Rectal smooth muscle tissue (tissue), 1 donor: ENCODE results near the gene SLMAP.

Experiments
- H3K27ac ChIP-seq: one replicate; pipeline ENCODE4 v1.7.0; 2013; ENCODE audit warnings: low read depth, low read length, inconsistent platforms
- H3K27me3 ChIP-seq: one replicate; pipeline ENCODE4 v1.7.0; 2013; ENCODE audit warnings: low read length; ENCODE audit not compliant: control insufficient read depth, insufficient read depth
- H3K36me3 ChIP-seq: one replicate; pipeline ENCODE4 v1.7.0; 2013; ENCODE audit warnings: low read length; ENCODE audit not compliant: control insufficient read depth, insufficient read depth
- H3K4me1 ChIP-seq: one replicate; pipeline ENCODE4 v1.7.0; 2013; ENCODE audit warnings: low read length; ENCODE audit not compliant: control insufficient read depth, insufficient read depth
- H3K4me3 ChIP-seq: one replicate; pipeline ENCODE4 v1.7.0; 2013; ENCODE audit warnings: low read length
- H3K9ac ChIP-seq: one replicate; pipeline ENCODE4 v1.7.0; 2013; ENCODE audit warnings: low read length

The SLMAP gene

DNA sequence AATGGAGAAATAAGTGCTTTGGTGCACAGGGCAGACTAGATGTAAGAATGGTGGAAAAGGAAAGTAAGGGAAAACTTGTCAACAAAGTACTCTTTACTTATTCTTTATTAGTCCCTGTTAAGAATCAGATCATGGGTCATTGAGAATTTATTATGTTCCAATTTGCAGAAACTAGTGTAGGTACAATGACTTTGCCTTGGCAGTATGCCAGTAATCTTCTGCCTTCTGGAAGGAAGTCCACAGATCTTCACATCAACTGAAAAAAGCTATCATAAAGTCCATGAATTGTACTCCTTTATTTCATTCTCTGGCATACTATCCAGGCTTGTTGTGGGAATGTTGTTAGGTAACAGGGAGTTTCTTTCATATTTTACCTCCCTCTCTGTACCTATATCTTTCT, 163.9 kb downstream of the SLMAP start:
- Histone ChIP-seq H3K36me3 (peaks cover 25% of the 10 kb centered on the region), H3K4me3 (no peak overlapping the region), H3K27ac (peak overlapping the region; percentile 34), H3K9ac (no peak overlapping the region), H3K4me1 (peaks cover 8% of the 10 kb centered on the region), H3K27me3 (no peaks in the 10 kb centered on the region)

DNA sequence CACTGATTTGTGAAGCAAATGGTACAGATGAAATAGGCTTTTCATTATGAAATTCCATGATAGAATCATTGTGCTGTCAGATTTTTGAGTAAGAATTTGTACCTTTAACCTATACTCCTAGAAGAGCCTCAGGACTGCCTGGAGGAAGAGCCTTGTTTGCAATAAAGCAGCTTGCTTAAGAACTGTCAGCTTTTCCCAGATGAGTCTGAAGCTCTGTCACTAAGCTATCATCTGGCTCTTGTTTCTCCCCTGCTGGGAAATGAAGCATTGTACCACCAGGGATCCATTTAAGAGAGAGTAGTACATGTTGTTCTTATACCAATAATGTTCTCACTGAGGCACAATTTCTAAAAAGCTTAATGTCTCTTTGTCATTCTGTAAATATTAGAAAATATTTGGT, 167.0 kb downstream of the SLMAP start:
- Histone ChIP-seq H3K27me3 (no peaks in the 10 kb centered on the region), H3K36me3 (peaks cover 22% of the 10 kb centered on the region), H3K4me3 (no peak overlapping the region), H3K9ac (no peak overlapping the region), H3K27ac (peak overlapping the region; percentile 37), H3K4me1 (peaks cover 10% of the 10 kb centered on the region)

DNA sequence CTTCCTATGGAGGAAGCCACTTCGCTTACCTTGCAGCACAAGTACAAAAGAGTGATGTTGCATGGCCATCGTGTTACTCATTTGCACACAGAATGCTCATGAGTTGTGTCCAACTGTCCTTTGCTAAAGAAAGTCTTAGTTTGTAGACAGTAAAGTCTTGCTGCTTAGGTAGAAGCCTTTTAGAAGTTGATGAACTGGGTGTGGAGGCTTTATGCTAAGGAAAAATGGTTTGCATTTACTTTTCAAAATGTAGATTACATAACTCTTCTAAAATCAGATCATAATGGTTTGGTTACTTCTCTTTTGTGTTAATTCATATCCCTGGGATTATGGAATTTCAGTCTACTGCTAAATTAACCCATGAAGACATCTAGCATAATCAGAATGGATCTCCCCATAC, 167.6 kb downstream of the SLMAP start:
- H3K4me1 ChIP-seq, result peaks cover 10% of the 10 kb centered on the region

DNA sequence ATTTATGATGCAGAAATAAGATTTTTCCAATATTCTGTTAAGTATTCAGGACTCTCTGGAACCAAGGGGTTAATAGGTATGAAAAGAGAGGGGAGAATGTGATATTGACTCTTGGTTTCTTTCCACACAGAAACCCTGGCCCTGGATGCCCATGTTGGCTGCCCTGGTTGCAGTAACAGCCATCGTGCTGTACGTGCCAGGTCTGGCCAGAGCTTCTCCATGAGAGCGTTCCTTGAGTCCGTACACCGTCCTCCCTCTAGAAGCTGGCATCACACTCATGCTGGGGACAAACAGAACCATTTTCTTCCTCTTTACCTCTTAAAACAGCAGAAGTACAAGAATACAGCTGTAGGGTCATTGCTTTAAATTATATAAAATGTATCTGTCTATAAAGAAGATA, 171.1 kb downstream of the SLMAP start:
- H3K4me1 ChIP-seq, result peaks cover 10% of the 10 kb centered on the region

More for the DNA sequence above, 167.6 kb downstream of the SLMAP start:
- Histone ChIP-seq H3K27ac (peak overlapping the region; percentile 11), H3K27me3 (no peaks in the 10 kb centered on the region), H3K9ac (no peak overlapping the region), H3K4me3 (no peak overlapping the region), H3K36me3 (peaks cover 20% of the 10 kb centered on the region)

DNA sequence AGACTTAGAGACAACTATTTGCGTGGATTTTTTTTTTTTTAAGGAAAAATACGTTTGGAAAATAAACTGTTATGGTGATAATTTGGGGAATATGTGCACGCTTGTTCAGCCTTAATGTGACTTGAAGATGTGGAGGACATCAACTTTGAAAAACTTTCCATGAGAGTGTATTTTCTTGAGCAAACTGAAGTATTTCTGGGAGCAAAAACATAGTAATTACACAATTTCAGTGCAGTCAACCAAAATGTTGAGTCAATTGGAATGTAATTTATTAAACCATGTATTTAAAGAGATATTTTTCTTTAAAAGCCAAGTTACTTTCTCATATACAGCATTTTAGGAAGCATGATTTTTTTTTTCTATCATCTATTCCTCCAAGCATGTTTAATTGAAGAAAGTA, 171.8 kb downstream of the SLMAP start:
- H3K27me3 ChIP-seq, result no peaks in the 10 kb centered on the region
- H3K36me3 ChIP-seq, result peaks cover 21% of the 10 kb centered on the region
- H3K4me3 ChIP-seq, result no peak overlapping the region
- no peak overlapping the region for H3K27ac ChIP-seq
- H3K9ac ChIP-seq, result no peak overlapping the region
- H3K4me1 ChIP-seq, result peaks cover 8% of the 10 kb centered on the region

More for the DNA sequence above, 171.1 kb downstream of the SLMAP start:
- Histone ChIP-seq H3K4me3 (no peak overlapping the region), H3K27ac (peak overlapping the region; percentile 33), H3K9ac (no peak overlapping the region), H3K27me3 (no peaks in the 10 kb centered on the region), H3K36me3 (peaks cover 19% of the 10 kb centered on the region)

DNA sequence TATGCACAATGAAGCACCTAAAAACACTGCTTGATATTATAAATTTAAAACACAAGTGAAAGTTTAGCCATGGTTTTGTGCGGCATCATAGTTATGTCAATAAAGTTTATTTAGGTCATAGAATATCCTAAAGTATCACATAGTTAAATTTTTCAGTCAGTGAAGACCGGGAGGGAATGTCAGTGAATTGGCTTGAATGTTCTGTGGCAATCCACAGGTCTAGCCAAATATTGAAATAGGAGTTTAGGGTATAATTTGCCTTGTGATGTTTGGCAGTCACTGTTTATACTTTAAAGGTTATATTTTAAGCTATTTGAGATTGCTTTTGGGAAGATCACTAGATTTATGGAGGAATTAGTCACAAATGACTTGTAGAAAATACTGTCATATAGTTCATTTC, 172.4 kb downstream of the SLMAP start:
- H3K9ac ChIP-seq, result no peak overlapping the region
- no peak overlapping the region for H3K4me3 ChIP-seq
- H3K27ac ChIP-seq, result no peak overlapping the region
- no peaks in the 10 kb centered on the region for H3K27me3 ChIP-seq
- peaks cover 18% of the 10 kb centered on the region for H3K36me3 ChIP-seq
- H3K4me1 ChIP-seq, result peaks cover 6% of the 10 kb centered on the region

DNA sequence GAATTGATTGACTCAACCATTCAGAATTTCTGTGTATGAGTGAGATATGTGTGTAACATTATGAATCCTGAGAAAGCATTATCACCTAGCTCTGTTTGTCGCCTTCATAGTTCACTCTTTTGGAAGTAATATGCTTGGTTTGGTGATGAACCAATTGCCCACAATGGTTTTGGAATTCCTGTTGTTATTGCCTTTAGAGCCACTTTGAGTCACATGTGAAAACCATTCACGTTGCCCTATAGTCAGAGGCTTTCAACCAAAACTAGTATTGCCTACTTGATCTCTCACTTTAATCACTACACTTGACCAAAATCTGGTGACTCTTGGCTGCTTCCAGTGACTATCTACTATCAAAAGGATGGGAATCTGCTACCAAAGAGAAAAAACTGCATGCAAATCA, 173.9 kb downstream of the SLMAP start:
- no peaks in the 10 kb centered on the region for H3K27me3 ChIP-seq
- H3K27ac ChIP-seq, result no peak overlapping the region
- H3K9ac ChIP-seq, result no peak overlapping the region
- H3K36me3 ChIP-seq, result peaks cover 16% of the 10 kb centered on the region
- peaks cover 6% of the 10 kb centered on the region for H3K4me1 ChIP-seq
- H3K4me3 ChIP-seq, result no peak overlapping the region

DNA sequence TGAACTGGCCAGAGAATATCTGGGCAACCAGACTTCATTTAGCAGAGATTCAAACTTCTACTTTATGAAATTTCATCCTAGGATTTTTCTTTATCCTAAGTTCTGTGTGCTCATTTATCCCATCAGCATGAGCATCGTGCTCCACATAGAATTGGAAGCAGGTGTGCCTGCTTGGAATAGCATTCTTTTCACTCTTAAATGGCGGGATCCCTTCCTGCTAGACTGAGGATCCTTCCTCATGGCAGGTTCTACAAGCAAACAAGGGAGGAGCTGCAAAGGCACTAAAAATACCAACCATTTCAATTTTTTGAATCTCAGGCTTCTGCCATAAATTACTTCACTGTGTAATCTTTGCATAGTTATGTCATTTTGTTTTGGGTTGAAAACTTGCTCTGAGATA, 177.5 kb downstream of the SLMAP start:
- no peak overlapping the region for H3K4me3 ChIP-seq
- peaks cover 6% of the 10 kb centered on the region for H3K36me3 ChIP-seq
- no peak overlapping the region for H3K9ac ChIP-seq
- no peaks in the 10 kb centered on the region for H3K4me1 ChIP-seq
- H3K27me3 ChIP-seq, result no peaks in the 10 kb centered on the region
- peak overlapping the region; percentile 8 for H3K27ac ChIP-seq

DNA sequence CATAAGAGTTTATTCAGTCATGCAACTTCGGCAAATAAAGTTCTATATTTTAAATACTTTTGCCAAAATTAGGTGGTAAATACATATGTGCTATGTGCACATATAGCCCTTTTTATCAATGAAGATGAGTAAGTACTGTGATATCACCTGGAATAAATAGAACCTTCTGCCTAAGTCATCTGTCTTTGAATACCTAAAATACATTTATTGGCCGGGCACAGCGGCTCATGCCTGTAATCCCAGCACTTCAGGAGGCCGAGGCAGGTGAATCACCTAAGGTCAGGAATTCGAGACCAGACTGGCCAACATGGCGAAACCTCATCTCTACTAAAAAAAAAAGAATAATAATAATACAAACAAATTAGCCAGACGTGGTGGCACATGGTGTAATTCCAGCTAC, 178.3 kb downstream of the SLMAP start:
- H3K4me3 ChIP-seq, result no peak overlapping the region

DNA sequence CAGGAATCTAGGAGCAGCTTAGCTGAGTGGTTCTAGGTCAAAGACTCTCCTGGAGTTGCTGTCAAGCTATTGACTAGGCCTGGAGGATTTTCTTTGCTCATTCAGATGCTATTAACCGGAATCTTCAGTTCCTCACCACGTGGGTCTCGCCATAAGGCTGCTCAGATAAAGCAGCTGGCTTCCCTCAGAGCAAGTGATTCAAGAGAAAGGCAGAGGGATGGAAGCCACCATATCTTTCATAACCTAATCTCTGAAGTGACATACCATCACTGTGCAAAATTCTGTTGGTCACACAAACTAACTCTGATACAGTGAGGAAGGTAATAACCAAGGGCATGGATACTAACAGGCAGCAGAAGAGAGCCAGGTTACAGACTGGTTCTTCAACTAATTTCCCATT, 179.4 kb downstream of the SLMAP start:
- Histone ChIP-seq H3K4me1 (no peaks in the 10 kb centered on the region), H3K36me3 (peaks cover 2% of the 10 kb centered on the region), H3K9ac (no peak overlapping the region), H3K4me3 (no peak overlapping the region), H3K27ac (no peak overlapping the region), H3K27me3 (no peaks in the 10 kb centered on the region)

More for the DNA sequence above, 178.3 kb downstream of the SLMAP start:
- no peaks in the 10 kb centered on the region for H3K4me1 ChIP-seq
- no peak overlapping the region for H3K27ac ChIP-seq
- H3K27me3 ChIP-seq, result no peaks in the 10 kb centered on the region
- peaks cover 6% of the 10 kb centered on the region for H3K36me3 ChIP-seq
- no peak overlapping the region for H3K9ac ChIP-seq

DNA sequence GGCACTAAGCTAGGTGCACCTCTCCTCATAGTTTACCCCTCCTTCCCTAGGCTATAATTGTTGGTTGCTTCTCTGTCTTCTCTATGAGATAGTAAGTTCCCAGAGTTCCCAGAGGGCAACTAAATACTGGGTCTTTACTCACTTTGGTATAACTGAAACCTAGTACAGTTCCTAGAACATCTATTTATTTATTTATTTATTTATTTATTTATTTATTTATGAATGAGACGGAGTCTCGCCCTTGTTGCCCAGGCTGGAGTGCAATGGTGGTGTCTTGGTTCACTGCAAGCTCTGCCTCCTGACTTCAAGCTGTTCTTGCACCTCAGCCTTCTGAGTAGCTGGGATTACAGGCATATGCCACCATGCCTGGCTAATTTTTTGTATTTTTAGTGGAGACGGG, 181.0 kb downstream of the SLMAP start:
- no peaks in the 10 kb centered on the region for H3K27me3 ChIP-seq
- peaks cover 2% of the 10 kb centered on the region for H3K36me3 ChIP-seq
- no peak overlapping the region for H3K27ac ChIP-seq
- no peaks in the 10 kb centered on the region for H3K4me1 ChIP-seq
- H3K9ac ChIP-seq, result no peak overlapping the region
- H3K4me3 ChIP-seq, result no peak overlapping the region

DNA sequence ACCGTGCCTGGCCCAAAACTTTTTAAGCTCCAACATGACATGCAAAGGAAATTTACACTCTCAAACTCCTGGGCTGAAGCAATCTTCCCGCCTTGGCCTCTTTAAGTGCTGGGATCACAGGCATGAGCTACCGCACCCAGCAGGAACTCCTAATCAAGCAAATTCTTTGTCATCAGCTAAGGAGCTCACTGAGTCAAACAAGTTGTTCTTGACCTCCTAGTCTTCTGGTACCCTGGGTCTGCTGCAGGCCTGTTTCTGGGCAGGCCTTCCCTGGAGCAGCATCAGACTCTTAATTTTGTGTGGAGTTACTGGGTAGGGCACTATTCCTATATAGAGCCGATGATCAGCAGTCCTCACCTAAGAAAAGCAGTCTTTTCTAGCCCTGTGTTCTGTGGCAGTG, 183.7 kb downstream of the SLMAP start:
- Histone ChIP-seq H3K4me1 (peaks cover 17% of the 10 kb centered on the region), H3K36me3 (no peaks in the 10 kb centered on the region), H3K9ac (no peak overlapping the region), H3K4me3 (no peak overlapping the region), H3K27ac (no peak overlapping the region), H3K27me3 (no peaks in the 10 kb centered on the region)

DNA sequence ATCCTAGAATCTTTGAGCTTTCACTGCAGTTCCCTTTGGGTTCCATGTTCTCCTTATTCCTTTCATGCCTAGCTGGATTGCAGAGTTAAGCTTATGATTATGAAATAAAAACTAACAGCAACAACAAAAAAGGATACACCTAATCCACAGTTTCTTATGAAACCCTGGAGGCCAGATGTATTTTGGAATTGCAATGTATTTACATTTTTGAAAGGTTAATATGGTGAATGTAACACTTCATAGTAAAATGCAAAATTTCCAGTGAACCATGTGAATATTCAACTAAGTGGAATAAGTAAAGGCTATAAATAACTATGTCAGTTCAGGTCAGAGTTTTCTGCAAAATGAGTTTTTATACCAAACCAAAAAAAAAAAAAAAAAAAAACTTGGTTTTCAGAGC, 186.3 kb downstream of the SLMAP start:
- Histone ChIP-seq H3K36me3 (no peaks in the 10 kb centered on the region), H3K9ac (no peak overlapping the region), H3K4me3 (no peak overlapping the region), H3K4me1 (peaks cover 21% of the 10 kb centered on the region), H3K27ac (peak overlapping the region; percentile 82), H3K27me3 (no peaks in the 10 kb centered on the region)
